ENCODE results near the gene NLRP9.

The NLRP9 gene

DNA sequence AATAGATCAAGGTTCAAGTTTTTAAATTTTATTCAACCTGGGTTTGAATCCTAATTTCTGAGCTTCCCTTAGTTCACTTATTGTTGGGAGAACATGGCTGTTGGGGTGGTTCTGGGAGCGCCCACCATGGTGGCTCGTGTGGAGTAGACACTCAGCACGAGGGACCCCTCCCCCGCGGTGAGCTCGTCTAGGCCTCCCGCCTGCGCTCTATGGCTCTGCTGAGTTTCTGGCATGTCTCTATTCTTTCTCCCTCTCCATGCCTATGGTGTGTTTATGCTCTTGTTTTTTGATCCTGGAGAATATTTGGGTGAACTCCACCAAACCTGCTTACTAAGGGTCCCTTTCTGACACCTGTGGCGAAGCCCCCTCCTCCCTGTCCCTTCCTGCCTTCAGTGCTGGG lies 64.7 kb downstream of the NLRP9 start:
- no peak for DNase-seq (ENCODE audit: low read depth)

DNA sequence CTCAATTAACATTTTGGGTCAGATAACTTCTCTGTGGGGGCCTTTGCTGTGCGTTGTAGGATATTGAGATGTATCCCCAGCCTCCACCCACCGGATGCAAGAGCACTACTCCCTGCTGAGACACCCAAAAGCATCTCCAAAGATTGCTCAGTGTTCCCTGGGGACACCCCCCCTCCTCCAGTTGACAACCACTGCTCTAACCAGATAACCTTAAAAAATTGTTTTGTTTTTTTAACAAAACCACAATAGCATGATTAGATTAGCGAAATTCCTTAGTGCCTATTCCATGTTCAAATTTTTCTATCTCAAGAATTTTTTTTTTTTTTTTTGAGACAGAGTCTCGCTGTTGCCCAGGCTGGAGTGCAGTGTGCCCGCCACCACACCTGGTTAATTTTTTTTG lies 65.8 kb downstream of the NLRP9 start:
- no peak for DNase-seq (ENCODE audit: low read depth)

DNA sequence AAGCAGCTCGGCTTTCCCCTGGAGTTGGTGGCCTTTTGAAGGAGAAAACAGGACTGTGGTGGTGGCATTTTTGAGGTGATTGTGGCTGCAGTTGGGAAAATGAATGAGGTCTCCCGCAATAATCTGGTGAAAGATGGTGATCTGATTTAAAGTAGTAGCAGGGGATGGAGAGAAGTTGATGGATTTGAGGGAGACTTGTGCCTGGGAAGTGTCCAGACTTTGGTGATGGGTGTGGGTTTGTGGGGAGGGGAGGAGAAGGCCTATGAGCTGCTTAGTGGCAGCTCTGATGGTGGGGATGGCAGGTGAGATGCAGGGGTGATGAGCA lies 67.2 kb downstream of the NLRP9 start:
- DNase-seq (ENCODE audit: low read depth) = no peak

DNA sequence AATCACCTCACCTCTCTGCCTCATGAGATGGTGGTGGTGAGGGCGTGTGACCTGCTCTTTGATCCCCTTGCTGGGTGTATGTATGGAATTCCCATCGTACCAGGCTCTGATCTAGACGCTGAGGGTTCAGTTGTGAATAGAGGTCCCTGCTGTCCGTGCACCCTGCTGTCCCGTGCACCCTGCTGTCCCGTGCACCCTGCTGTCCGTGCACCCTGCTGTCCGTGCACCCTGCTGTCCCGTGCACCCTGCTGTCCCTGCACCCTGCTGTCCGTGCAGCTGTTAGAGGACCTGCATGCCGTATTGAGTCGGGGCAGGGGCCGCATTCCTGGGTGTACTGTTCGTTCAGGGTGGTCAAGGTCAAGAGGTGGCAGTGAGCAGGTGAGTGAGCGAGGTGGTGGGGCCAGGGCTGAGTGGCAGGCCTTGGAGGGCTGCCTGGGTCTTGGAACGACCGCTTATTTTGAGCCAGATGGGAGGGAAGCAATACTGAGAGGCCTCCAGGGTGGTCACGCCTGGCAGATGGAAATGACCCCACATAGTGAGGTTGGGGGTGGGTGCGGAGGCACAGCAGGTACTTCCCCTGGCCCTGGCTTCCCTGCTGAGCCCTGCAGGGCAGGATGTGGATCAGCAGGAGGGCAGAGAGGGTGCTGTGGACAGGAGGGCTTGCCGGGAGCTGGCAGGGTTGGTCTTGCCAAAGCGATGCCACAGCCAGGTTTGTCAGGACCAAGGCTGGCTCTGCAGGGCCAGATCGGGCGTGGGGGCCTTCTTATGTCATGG lies 67.7 kb downstream of the NLRP9 start:
- DNase-seq (ENCODE audit: low read depth) = peak; percentile 49

DNA sequence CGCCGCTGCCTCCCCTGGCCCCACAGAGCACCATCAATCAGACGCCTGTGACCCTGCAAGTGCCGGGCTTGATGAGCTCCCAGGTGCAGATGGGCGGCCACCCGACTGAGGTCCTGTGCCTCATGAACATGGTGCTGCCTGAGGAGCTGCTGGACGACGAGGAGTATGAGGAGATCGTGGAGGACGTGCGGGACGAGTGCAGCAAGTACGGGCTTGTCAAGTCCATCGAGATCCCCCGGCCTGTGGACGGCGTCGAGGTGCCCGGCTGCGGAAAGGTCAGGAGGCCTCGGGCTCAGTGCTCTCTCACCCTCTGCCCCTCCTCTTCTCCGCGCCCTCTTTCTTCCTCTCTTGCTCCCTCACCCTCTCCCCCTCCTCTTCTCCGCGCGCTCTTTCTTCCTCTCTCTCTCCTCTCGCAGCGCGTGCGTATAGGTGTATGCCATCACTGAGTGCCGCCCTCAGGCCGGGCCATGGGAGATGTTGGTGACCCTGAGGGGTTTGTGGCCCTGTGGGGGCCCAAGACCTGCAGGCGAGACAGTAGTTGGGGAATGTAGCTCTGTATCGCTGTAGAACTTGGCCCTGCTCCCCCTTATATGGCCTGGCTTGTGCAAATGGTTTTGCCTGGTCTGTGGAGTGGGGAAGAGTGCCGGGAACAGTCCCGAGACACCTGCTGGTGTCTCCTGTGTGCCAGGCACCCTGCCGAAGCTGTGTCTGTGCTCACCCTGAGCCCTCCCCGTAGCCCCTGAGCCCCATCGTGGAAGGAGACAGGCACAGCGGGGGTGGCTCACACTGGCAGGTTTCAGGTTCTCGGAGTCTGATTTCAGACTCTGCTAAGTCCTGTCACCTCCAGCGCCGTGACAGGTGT lies 68.6 kb downstream of the NLRP9 start:
- DNase-seq (ENCODE audit: low read depth) = no peak

DNA sequence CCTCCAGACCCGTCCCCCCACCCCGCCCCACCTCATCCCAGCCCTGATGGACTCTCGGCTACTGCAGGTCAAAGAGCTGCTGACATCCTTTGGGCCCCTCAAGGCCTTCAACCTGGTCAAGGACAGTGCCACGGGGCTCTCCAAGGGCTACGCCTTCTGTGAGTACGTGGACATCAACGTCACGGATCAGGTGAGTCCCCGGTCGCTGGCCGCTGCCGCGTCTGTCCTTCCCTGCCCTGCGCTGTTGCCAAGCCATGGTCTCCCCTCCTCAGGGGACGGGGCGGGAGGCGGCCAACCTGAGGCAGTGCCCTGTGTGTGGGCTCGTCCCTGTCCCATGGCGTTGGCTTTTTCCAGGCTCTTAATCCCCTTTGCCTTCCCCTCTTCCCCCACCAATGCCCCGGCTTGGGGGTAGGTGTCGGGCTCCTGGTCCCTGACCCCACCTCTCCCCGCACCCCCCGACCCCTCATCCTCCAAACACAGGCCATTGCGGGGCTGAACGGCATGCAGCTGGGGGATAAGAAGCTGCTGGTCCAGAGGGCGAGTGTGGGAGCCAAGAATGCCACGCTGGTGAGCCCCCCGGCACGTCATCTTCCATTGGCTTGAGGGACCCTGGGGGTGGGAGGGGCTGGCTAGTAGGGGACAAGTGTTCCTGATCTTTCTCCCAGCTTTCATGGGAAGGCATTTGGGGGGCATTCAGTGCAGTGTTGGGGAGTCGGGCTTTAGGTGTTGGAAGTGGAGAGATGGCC lies 69.4 kb downstream of the NLRP9 start:
- DNase-seq (ENCODE audit: low read depth) = no peak

DNA sequence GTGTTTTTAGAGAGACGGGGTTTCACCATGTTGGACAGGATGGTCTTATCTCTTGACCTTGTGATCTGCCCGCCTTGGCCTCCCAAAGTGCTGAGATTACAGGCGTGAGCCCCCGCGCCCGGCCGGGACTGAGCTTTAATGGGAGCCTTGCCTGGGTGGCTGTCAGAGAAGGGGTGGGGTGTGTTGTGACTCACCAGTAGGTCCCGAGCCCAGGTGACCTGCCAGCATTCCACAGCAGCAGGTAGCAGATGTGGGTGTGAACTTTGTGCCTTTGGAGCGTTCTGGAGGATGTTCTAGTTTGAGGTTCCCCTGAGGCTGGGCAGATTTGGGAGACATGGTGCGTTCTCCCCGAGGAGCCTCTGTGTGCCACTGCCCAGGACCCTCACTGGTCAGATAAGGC lies 70.2 kb downstream of the NLRP9 start:
- DNase-seq (ENCODE audit: low read depth) = no peak

DNA sequence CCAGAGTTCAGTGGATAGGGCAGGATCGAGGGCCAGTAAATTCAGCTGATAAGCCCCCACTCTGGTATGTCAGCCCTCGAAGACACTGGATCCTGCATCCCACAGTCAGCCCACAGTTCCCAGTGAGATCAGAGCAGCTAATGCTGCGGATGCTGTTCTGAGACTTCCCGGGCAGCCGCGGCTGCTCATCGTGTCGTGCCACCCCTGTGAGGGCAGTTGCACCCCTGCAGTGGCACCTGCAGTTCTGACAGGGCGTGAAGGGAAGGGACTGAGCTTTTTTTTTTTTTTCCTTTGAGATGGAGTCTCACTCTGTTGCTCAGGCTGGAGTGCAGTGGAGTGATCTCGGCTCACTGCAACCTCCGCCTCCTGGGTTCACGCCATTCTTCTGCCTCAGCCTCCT lies 70.7 kb downstream of the NLRP9 start:
- DNase-seq (ENCODE audit: low read depth) = no peak

DNA sequence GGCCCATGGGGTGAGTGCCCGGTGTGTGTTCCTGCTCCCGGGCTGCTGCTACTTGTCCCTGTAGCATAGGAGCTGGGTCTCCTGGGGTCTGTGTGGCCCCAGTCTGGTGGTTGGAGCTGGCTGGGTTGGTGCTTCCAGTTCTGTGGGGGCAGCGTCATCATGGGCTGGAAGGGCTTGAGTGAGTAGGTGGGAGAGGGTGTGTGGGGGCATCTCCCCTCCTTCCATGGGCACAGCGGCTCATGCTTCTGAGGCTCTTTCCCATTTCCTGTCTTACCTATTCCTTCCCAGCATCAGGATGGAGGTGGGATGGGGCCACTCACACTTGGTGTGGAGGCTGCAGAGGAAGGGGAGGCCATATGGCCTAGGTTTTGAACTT lies 71.2 kb downstream of the NLRP9 start:
- DNase-seq (ENCODE audit: low read depth) = no peak

DNA sequence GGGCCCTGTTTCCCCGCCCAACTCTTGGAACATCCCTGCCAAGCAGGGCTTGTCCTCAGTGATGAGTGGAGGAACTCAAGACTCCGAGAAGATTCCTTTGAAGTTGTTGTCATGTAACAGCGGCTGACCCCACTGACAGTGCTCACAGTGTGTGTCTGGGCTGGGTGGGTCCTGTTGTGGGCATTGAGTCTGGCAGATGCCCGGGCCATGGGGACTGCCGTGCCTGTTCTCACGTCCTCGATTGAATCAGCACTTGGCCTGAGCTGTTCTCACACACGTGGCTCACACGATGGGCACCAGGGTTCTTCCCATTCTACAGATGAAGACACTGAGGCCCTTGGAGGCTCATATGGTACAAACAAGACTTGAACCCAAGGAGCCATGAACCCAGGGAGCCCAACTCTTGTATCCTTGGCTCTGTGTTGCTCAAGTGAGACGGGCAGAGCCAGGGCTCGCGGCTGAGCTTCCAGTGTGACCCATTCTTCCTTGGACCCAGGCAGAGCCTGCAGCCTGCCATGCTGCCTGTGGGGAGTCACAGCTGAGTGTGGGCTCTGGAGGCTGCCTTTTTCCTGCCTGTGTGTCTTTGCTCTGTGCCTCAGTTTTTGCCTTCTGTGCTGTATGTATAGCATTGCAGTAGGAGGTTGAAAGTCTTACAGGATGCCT lies 71.7 kb downstream of the NLRP9 start:
- DNase-seq (ENCODE audit: low read depth) = no peak

DNA sequence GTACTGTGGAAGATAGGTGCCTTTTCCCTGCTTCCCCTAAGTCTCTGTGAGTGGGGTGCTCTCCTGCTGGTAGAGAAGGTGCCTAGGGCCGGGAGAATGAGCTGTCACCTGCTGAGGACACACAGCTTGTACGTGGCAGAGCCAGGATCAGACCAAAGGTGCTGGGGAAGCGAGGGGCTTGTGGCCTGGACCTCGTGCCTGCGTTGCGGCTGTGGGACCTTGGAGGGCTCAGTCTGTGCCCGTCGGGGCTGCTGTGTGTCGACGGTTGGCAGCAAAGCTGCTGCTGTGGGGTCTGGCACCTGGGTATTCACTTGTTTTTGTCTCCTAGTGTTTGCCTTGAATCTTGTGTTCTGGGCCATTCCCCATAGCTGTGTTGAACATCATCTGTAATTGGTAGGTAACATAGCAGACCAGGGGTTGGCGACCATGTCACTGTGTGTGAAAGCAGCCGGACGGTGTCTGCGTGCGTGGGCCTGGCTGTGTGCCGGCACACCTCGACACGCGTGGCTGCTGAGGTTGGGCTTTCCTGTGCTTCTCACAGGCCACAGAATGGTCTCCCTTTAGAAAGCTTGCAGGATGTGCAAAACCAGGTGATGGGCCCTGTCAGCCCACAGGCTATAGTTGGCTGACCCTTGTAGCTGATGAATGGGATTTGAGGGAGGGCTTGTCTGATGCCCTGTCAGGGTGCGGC lies 74.2 kb downstream of the NLRP9 start:
- no peak for DNase-seq (ENCODE audit: low read depth)

DNA sequence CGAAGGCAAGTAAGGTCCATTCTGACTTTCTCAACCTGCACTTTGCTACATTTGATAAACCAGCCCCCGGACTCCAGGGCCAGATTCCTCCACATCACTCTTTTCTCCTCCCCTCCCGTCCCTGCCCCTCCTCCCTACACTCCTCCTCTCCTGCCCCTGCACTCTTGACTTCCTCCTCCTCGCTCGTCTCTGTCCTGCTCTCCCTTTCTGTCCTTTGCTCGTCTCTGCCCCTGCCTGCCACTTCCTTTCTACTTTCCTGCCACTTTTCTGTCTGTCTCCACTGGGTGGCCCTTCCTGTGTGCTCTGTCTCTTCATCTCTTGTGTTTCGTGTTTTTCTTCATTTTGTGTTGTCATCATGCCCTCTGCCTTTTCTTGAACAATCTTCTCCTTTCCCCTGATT lies 76.4 kb downstream of the NLRP9 start:
- no peak for DNase-seq (ENCODE audit: low read depth)

DNA sequence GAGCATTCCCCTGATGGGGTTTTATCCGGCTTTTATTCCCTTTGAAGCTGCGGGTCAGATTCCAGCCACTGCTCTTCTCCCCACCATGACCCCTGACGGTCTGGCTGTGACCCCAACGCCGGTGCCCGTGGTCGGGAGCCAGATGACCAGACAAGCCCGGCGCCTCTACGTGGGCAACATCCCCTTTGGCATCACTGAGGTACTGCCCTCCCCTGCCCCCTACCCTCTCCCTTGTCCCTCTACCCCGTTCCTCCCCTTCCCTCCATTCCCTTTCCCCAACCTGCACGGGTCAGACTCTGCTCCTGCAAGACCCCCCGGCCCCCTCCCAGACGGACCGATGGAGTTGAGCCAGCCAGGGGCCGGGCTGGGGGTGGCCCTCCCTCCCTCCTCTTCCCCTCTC lies 77.2 kb downstream of the NLRP9 start:
- no peak for DNase-seq (ENCODE audit: low read depth)

DNA sequence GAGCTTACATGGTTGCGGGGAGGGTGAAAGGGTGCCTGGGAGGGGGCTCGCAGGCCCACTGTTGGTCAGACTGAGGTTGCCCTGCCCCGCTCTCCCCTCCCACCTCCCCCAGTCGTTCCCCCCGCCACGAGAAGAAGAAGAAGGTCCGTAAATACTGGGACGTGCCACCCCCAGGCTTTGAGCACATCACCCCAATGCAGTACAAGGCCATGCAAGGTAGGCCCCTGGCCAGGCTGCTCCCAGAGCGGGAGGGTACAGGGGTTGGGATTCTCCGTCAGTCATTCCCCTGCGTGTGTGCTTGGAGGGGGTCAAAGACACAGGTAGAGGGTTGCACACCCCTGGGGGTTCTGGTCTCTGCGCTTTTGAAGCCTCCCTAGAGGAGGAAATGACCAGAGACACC lies 77.8 kb downstream of the NLRP9 start:
- no peak for DNase-seq (ENCODE audit: low read depth)

DNA sequence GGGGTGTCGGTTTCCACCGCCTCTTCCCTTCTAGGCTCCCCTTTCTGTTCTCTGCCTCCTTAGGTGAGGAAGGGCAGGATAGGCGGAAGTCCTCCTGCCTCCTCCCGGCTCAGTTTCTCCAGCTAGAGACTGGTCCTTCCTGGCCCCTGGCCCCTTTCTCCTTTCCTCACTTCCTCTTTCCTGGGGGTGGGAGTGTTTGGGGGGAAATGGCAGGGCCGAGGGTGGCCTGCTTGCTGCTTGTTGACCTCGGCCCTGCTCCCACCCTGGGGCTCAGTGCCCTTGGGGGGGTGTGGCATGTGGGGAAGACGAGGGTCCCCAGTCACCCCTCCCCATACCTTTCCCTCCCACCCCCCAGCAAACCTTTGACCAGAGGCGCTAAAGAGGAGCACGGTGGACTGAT lies 78.4 kb downstream of the NLRP9 start:
- no peak for DNase-seq (ENCODE audit: low read depth)

DNA sequence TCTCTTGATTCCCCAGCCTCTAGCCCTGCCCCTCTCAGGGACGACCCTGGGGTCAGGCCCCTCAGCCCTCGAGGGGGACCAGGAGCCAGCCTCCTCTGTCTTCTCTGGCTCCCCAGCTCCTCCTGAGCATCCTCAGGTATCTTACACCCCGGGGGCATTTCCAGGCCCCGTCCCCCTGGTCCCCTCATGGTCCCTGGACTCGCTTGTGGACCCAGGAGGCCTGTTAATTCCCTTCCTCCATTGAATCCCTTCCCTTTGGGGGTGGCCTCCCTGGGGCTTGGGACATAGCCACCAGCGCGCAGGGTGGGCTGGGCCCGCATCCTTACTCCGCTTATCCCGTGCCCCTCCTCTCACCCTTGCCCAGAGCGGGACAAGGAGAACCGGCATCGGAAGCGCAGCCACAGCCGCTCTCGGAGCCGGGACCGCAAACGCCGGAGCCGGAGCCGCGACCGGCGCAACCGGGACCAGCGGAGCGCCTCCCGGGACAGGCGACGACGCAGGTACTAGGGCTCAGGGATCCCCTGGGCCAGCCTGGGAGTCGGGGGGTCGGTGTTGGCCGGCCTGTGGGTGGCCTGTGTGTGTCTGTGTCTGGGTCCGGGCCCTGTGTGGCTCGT lies 79.2 kb downstream of the NLRP9 start:
- DNase-seq (ENCODE audit: low read depth) = no peak

All from fibroblast of gingiva (primary cell).